Colon (tissue), 2 donors: ENCODE data around the gene VTA1.
"Not testable (repeated sequence)": the region's sequence is repeated elsewhere in the genome, so short reads cannot be mapped to it uniquely, and the experiment has no call there.

Experiments used
- FAIRE-seq: peaks from 2 replicates; lab custom pipeline; 2012; peaks lifted over from hg19 to GRCh38; lab: Jason Lieb, UNC
- donor health status: control.
- donor health status: control.

The VTA1 gene

GRCh38 chr6:142226731-142227130 lies 79.7 kb downstream of the VTA1 start:
- FAIRE-seq, result no peak

- FAIRE-seq, result not testable (repeated sequence)
Measured at GRCh38 chr6:142229518-142230270, 82.6 kb downstream of the VTA1 start.

GRCh38 chr6:142232206-142233044 lies 85.4 kb downstream of the VTA1 start:
- not testable (repeated sequence) for FAIRE-seq

- no peak for FAIRE-seq
Measured at GRCh38 chr6:142233945-142234682, 87.1 kb downstream of the VTA1 start.

GRCh38 chr6:142235272-142235671 lies 88.2 kb downstream of the VTA1 start:
- no peak for FAIRE-seq

- no peak for FAIRE-seq
Measured at GRCh38 chr6:142235791-142236190, 88.7 kb downstream of the VTA1 start.

- FAIRE-seq, result no peak
Measured at GRCh38 chr6:142236691-142237090, 89.6 kb downstream of the VTA1 start.

GRCh38 chr6:142238881-142239280 lies 91.8 kb downstream of the VTA1 start:
- no peak for FAIRE-seq

- FAIRE-seq, result no peak
Measured at GRCh38 chr6:142240179-142240578, 93.1 kb downstream of the VTA1 start.

- no peak for FAIRE-seq
Measured at GRCh38 chr6:142241061-142241460, 94.0 kb downstream of the VTA1 start.

- no peak for FAIRE-seq
Measured at GRCh38 chr6:142242269-142242668, 95.2 kb downstream of the VTA1 start.

GRCh38 chr6:142246960-142247359 lies 99.9 kb downstream of the VTA1 start:
- no peak for FAIRE-seq

GRCh38 chr6:142249266-142249665 lies 102.2 kb downstream of the VTA1 start:
- FAIRE-seq, result no peak

GRCh38 chr6:142251930-142252445 lies 104.9 kb downstream of the VTA1 start:
- no peak for FAIRE-seq

GRCh38 chr6:142254513-142254912 lies 107.5 kb downstream of the VTA1 start:
- no peak for FAIRE-seq

GRCh38 chr6:142255785-142256184 lies 108.7 kb downstream of the VTA1 start:
- no peak for FAIRE-seq

GRCh38 chr6:142258305-142258704 lies 111.2 kb downstream of the VTA1 start:
- no peak for FAIRE-seq

GRCh38 chr6:142258757-142259156 lies 111.7 kb downstream of the VTA1 start:
- FAIRE-seq, result no peak

- no peak for FAIRE-seq
Measured at GRCh38 chr6:142260748-142261147, 113.7 kb downstream of the VTA1 start.

- no peak for FAIRE-seq
Measured at GRCh38 chr6:142262231-142262630, 115.2 kb downstream of the VTA1 start.

- FAIRE-seq, result no peak
Measured at GRCh38 chr6:142265476-142265875, 118.4 kb downstream of the VTA1 start.

- no peak for FAIRE-seq
Measured at GRCh38 chr6:142266060-142266459, 119.0 kb downstream of the VTA1 start.
